H1 (cell line): ENCODE measurements around the gene TCHH. TPM values are rescaled to one million over a fixed set of nuclear protein-coding genes. Genes with fewer than 3 reads are reported as not detected.

ENCODE experiments used
- BACH1 ChIP-seq: IDR thresholded peaks from 2 replicates; pipeline ENCODE4 v1.6.1; 2012; ENCODE audit warnings: low read length, improper control_type of control experiment
- CREB1 ChIP-seq: IDR thresholded peaks from 2 replicates; pipeline ENCODE4 v1.6.1; 2012; ENCODE audit warnings: inconsistent platforms
- EGR1 ChIP-seq: IDR thresholded peaks from 2 replicates; pipeline ENCODE4 v1.6.1; 2011; ENCODE audit warnings: low read depth, low read length, borderline replicate concordance
- NRF1 ChIP-seq: IDR thresholded peaks from 2 replicates; pipeline ENCODE4 v1.6.1; 2011; ENCODE audit warnings: mild to moderate bottlenecking, low read depth, low read length, improper control_type of control experiment
- SAP30 ChIP-seq: fragments of 300-600 bp; sonication (generic); IDR thresholded peaks from 2 replicates; pipeline ENCODE4 v1.7.1; 2012; ENCODE audit warnings: low read length, moderate library complexity, mild to moderate bottlenecking, inconsistent platforms; ENCODE audit not compliant: insufficient read depth, insufficient replicate concordance
- SIN3A ChIP-seq, 2 experiments: IDR thresholded peaks in 1 of 2; conservative IDR thresholded peaks in 1 of 2; 2 replicates each; pipeline ENCODE4 v1.6.1; 2011 to 2012; ENCODE audit warnings: low read length in 2 of 2, improper control_type of control experiment in 1 of 2, low read depth in 1 of 2, mild to moderate bottlenecking in 1 of 2
- SP1 ChIP-seq: IDR thresholded peaks from 2 replicates; pipeline ENCODE4 v1.6.1; 2011; ENCODE audit warnings: low read depth, low read length
- TAF7 ChIP-seq: optimal IDR thresholded peaks from 2 replicates; pipeline ENCODE3; 2011; ENCODE audit warnings: low read depth, mild to moderate bottlenecking, inconsistent platforms, low read length, moderate library complexity, borderline replicate concordance
- TCF12 ChIP-seq: IDR thresholded peaks from 2 replicates; pipeline ENCODE4 v1.6.1; 2011; ENCODE audit warnings: low read depth, mild to moderate bottlenecking, low read length
- ZNF274 ChIP-seq: IDR thresholded peaks from 2 replicates; pipeline ENCODE4 v1.7.0; 2012; ENCODE audit warnings: low read length, borderline replicate concordance; ENCODE audit errors: extremely low read depth
- polyA plus RNA-seq, 7 experiments: library from polyadenylated mRNA; depleted of rRNA in 3 of 7; stranded (reverse) in 5 of 7; unstranded in 2 of 7; fragments of >200 nt in 5 of 7; fragments of 200-250 nt in 2 of 7; gene quantifications; 1 replicate in 5 of 7; 2 replicates in 1 of 7; 4 replicates in 1 of 7; pipeline versions ENCODE4 v1.2.1 to v1.2.3, GENCODE V29; 2011 to 2013; ENCODE audit warnings: missing spikeins in 2 of 7, mixed read lengths in 2 of 7
- total RNA-seq: library from RNA; stranded (reverse); fragmentation: NEBNext Ultra II Directional; extraction: Animal tissue kit (Norgen Biotek cat#: 25700); gene quantifications from 2 replicates; pipeline ENCODE4 v1.2.1, GENCODE V29; 2021
- TF ChIP-seq, protein P1 (sequence below): fragments of 300-600 bp; sonication (generic); IDR thresholded peaks from 2 replicates; pipeline ENCODE4 v1.7.1; 2012; ENCODE audit warnings: low read length, moderate library complexity, mild to moderate bottlenecking, inconsistent platforms; ENCODE audit not compliant: insufficient replicate concordance
- TF ChIP-seq, protein P2 (sequence below): IDR thresholded peaks from 2 replicates; pipeline ENCODE4 v1.6.1; 2011; ENCODE audit warnings: low read length, improper control_type of control experiment

The TCHH gene
- total and polyA plus RNA-seq, 2 of the 8 experiments (the other 6 are each of a cell fraction or from before 2014, with no cell fraction given): 0.02 to 0.07 TPM

DNA sequence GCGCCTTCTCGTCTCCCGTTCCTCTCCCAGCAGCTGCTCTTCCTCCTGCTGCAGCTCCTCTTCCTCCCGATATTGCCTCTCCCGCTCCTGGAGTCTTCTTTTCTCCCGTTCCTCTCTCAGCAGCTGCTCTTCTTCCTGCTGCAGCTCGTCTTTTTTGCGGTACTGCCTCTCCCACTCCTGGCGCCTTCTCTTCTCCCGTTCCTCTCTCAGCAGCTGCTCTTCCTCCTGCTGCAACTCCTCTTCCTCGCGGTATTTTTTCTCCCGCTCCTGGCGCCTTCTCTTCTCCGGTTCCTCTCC lies 5.3 kb downstream of the TCHH start (continued):
- TF ChIP-seq, protein P1, sequence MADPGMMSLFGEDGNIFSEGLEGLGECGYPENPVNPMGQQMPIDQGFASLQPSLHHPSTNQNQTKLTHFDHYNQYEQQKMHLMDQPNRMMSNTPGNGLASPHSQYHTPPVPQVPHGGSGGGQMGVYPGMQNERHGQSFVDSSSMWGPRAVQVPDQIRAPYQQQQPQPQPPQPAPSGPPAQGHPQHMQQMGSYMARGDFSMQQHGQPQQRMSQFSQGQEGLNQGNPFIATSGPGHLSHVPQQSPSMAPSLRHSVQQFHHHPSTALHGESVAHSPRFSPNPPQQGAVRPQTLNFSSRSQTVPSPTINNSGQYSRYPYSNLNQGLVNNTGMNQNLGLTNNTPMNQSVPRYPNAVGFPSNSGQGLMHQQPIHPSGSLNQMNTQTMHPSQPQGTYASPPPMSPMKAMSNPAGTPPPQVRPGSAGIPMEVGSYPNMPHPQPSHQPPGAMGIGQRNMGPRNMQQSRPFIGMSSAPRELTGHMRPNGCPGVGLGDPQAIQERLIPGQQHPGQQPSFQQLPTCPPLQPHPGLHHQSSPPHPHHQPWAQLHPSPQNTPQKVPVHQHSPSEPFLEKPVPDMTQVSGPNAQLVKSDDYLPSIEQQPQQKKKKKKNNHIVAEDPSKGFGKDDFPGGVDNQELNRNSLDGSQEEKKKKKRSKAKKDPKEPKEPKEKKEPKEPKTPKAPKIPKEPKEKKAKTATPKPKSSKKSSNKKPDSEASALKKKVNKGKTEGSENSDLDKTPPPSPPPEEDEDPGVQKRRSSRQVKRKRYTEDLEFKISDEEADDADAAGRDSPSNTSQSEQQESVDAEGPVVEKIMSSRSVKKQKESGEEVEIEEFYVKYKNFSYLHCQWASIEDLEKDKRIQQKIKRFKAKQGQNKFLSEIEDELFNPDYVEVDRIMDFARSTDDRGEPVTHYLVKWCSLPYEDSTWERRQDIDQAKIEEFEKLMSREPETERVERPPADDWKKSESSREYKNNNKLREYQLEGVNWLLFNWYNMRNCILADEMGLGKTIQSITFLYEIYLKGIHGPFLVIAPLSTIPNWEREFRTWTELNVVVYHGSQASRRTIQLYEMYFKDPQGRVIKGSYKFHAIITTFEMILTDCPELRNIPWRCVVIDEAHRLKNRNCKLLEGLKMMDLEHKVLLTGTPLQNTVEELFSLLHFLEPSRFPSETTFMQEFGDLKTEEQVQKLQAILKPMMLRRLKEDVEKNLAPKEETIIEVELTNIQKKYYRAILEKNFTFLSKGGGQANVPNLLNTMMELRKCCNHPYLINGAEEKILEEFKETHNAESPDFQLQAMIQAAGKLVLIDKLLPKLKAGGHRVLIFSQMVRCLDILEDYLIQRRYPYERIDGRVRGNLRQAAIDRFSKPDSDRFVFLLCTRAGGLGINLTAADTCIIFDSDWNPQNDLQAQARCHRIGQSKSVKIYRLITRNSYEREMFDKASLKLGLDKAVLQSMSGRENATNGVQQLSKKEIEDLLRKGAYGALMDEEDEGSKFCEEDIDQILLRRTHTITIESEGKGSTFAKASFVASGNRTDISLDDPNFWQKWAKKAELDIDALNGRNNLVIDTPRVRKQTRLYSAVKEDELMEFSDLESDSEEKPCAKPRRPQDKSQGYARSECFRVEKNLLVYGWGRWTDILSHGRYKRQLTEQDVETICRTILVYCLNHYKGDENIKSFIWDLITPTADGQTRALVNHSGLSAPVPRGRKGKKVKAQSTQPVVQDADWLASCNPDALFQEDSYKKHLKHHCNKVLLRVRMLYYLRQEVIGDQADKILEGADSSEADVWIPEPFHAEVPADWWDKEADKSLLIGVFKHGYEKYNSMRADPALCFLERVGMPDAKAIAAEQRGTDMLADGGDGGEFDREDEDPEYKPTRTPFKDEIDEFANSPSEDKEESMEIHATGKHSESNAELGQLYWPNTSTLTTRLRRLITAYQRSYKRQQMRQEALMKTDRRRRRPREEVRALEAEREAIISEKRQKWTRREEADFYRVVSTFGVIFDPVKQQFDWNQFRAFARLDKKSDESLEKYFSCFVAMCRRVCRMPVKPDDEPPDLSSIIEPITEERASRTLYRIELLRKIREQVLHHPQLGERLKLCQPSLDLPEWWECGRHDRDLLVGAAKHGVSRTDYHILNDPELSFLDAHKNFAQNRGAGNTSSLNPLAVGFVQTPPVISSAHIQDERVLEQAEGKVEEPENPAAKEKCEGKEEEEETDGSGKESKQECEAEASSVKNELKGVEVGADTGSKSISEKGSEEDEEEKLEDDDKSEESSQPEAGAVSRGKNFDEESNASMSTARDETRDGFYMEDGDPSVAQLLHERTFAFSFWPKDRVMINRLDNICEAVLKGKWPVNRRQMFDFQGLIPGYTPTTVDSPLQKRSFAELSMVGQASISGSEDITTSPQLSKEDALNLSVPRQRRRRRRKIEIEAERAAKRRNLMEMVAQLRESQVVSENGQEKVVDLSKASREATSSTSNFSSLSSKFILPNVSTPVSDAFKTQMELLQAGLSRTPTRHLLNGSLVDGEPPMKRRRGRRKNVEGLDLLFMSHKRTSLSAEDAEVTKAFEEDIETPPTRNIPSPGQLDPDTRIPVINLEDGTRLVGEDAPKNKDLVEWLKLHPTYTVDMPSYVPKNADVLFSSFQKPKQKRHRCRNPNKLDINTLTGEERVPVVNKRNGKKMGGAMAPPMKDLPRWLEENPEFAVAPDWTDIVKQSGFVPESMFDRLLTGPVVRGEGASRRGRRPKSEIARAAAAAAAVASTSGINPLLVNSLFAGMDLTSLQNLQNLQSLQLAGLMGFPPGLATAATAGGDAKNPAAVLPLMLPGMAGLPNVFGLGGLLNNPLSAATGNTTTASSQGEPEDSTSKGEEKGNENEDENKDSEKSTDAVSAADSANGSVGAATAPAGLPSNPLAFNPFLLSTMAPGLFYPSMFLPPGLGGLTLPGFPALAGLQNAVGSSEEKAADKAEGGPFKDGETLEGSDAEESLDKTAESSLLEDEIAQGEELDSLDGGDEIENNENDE: no peak
- TF ChIP-seq TCF12 (no peak), SAP30 (no peak), SP1 (no peak), EGR1 (no peak), BACH1 (no peak), ZNF274 (no peak), CREB1 (no peak), NRF1 (no peak), SIN3A (conservative IDR thresholded peaks at IDR 0.05 in 1 of 2, IDR thresholded peaks at IDR 0.05 in 1 of 2; ENCODE audit: low read depth in 1 of 2, low read length in 2 of 2) (no peak), TAF7 (no peak)
- TF ChIP-seq, protein P2, sequence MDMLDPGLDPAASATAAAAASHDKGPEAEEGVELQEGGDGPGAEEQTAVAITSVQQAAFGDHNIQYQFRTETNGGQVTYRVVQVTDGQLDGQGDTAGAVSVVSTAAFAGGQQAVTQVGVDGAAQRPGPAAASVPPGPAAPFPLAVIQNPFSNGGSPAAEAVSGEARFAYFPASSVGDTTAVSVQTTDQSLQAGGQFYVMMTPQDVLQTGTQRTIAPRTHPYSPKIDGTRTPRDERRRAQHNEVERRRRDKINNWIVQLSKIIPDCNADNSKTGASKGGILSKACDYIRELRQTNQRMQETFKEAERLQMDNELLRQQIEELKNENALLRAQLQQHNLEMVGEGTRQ: no peak
